Peyer's patch (tissue), 4 donors: ENCODE data around the gene EN2.

Experiments
- POLR2A ChIP-seq, 2 donors: fragments of 450-650 bp; IDR thresholded peaks; one replicate each; pipeline ENCODE4 v1.5.1; 2017; ENCODE audit warnings: antibody characterized with exemption in 2 of 2, mild to moderate bottlenecking in 2 of 2, moderate library complexity in 2 of 2
- TF ChIP-seq, protein P1 (sequence below), 6 experiments: fragments of 450-650 bp in 4 of 6; fragments of 200-600 bp in 2 of 6; sonication (generic) in 1 of 6; IDR thresholded peaks; one replicate each; pipeline ENCODE4 v1.5.1; 2017 to 2019; ENCODE audit warnings: antibody characterized with exemption in 6 of 6, mild to moderate bottlenecking in 3 of 6, moderate library complexity in 1 of 6

DNA sequence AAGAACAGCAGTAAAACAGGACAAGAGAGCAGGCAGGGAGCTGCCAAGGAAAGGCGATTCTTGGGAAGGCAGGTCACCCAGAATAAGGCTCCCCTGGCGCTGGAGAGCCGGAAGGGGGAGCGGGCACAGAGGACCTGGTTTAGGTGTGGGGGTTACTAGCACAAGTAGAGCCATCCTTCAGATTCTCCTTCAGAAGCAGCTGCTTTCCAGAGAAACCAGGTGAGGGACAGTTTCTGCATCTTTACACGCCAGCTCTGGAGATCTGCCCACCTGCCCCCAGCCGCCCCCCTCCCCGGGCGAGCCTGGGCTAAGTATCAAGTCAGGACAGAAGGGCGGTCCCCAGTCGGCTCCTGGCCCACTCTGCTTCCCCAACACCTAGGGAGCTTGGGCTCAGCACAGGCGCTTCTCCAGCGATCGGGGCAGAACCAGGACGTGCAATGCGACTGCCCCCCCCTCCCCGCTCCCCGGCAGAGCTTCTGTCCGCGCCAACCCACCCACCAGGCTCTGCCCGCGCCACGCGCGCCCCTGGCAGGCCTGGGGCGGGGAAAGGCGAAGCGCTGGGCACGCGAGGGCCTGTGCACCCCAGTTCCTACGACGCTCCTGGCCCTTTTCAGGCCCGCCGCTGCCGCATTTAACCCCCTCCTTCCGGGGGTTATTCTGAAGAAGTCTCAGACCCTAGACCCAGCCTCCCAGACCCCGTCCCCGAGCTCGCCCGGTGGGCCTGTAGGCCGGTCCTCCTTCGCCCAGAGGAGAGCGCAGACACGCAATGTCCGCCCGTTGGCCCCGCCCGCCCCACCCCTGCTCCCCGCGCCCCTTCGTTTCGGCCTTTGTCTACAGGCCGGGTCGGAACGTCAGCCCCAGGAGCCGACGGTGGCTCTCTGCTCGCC, 4.4 kb upstream of the EN2 start:
- TF ChIP-seq POLR2A (IDR thresholded peaks at IDR 0.05), result no peak
- TF ChIP-seq, protein P1, sequence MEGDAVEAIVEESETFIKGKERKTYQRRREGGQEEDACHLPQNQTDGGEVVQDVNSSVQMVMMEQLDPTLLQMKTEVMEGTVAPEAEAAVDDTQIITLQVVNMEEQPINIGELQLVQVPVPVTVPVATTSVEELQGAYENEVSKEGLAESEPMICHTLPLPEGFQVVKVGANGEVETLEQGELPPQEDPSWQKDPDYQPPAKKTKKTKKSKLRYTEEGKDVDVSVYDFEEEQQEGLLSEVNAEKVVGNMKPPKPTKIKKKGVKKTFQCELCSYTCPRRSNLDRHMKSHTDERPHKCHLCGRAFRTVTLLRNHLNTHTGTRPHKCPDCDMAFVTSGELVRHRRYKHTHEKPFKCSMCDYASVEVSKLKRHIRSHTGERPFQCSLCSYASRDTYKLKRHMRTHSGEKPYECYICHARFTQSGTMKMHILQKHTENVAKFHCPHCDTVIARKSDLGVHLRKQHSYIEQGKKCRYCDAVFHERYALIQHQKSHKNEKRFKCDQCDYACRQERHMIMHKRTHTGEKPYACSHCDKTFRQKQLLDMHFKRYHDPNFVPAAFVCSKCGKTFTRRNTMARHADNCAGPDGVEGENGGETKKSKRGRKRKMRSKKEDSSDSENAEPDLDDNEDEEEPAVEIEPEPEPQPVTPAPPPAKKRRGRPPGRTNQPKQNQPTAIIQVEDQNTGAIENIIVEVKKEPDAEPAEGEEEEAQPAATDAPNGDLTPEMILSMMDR (IDR thresholded peaks at IDR 0.05), result no peak
